Effector CD8-positive, alpha-beta T cell (primary cell): ENCODE measurements around the gene FXYD3.

Experiments
- DNase-seq: peaks from one replicate; lab custom pipeline; 2025; lab: John Stamatoyannopoulos, UW

Gene FXYD3

DNA sequence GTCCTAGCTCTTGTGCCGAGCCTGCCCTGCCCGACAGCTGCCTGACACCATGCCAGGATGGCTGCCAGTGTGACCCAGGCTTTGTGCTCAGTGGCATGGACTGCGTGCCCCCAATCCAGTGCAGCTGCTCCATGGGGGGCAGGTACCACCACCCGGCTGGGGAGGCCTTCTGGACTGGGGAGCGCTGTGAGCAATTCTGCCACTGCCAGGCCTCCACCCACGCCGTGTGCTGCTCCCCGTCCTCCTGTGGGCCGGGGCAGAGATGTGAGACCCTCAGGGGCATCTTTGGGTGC, 9.4 kb upstream of the FXYD3 start:
- DNase-seq = no peak

DNA sequence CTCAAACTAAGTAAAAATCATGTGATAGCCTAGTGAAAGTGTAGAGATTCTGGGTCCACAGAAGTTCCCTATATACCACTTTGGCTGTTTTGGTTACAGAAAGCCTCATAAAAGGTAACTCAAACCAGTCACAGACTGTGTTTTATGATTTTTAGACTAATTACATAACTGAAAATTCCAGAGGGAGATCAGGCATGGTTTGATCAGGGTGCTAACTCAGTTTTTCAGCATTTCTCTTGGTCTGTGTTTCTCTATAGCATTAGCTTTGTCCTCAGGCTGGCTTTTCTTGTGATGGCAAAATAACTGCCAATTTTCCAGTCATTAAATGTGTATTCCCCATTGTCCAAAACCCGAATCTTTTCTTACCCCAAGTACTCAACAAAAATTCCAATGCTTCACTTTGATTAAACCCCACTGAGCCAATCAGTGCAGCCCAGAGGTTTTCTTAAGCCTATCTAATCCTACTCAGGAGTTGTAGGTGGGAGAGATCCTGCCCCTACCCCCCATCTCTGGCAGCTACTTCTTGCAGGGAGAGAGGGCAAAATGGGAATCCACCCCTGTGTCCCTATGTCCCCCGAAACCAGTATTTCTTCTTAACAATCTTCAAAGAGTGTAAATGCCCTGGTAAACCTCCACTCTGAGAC, 8.6 kb upstream of the FXYD3 start:
- no peak for DNase-seq

DNA sequence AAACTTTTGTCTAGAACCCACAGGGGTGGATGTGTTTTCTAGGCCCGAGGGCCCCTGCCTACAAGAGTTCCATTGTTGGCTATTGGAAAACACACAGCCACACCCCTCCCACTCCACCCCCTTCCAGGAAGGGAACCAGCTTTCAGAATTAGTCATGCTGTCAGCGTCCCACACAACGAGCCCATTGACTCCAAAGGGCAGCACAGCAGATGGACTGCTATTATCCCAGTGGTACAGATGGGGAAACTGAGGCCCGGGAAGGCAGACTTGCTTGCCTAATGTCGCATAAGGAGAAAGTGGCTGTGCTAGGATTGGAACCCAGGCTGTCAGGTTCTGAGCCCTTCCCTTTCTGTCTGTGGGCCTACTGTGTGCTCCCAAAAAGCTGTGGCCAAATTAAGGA, 8.1 kb upstream of the FXYD3 start:
- no peak for DNase-seq

- no peak for DNase-seq
Observed at GRCh38 chr19:35108730-35109129, 6.9 kb upstream of the FXYD3 start.

GRCh38 chr19:35109395-35110112, 6.1 kb upstream of the FXYD3 start:
- DNase-seq = no peak

GRCh38 chr19:35110974-35111373, 4.6 kb upstream of the FXYD3 start:
- no peak for DNase-seq

DNA sequence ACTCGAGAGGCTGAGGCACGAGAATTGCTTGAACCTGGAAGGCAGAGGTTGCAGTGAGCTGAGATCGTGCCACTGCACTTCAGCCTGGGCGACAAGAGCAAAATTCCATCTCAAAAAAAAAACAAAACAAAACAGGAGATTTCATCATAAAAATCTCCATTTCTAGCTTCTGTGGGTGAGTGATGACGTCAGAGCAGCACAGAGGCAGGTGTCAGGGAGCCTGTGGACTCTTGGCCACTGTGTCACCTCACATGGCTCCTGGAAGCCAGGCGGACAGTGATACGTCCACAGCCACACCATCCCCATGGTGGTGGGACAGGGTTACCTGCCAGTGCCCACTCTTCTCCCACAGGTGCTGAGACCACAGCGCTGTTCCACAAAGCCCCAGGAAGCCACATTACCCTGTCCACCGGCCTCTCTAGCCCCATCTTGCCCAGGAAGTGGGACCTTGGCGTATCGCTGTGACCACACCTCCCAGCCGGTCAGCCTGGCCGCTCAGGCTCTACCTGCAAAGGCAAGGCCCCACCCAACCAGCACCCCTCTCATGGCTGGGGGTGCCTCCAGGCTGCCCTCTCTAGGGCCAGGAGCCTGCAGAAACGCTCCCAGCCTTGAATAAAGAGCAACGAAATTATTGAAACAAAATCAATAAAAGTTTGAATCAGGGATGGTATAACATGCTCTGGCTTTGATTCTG, 2.5 kb upstream of the FXYD3 start:
- DNase-seq = no peak

GRCh38 chr19:35114353-35115176, 1.1 kb upstream of the FXYD3 start:
- peak; percentile 61 for DNase-seq

DNA sequence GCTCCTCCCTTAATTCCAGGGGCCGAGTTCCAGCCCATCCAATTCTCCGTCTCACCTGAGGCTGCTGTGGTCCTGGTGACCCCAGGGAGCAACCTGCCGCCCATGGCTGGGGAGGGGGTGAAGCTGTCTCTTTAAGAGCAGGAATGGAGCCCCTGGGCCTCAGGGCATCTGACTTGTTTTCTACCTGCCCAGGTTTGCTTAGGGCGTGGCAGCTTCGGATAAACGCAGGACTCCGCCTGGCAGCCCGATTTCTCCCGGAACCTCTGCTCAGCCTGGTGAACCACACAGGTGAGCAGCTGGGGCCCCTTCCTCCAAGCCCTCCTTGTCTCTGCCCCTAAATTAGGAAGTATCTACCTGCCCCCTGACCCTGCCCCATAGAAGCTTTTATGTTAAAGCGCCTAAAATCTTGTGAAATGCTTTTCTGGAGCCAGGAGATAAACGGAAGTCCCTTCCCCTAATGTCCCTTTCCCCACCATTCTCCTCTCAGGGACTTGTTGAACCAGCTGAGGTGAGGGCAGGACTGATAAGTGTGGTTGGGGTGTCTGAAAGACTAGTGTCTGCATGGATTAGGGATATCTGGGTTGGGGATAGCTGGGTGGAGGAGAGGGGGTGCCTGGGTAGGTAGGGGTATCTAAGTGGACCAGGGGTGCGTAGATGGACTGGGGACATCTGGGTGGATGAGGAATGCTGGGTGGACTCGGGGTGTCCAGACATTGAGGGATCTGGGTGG, 614 bp downstream of the FXYD3 start:
- DNase-seq = no peak

DNA sequence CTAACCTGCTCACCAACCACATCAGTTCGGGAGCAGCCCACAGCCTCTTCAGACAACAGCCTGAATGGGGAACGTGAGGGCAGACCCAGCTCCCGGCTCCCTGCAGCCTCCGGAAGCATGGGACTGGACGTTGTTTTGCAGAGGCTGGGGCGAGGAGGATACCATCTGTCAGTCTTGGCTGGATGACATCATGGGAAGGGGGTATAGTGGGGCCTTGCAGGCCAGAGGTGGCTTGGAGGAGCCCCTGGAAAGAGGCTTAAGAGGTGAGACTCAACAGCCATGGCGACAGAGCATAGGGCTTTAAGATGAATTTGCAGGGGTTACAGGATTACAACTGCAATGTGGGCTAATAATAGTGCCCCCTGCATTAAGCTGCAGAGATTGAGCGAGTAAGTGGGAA, 1.5 kb downstream of the FXYD3 start:
- no peak for DNase-seq

GRCh38 chr19:35117799-35118198, 2.2 kb downstream of the FXYD3 start:
- DNase-seq = no peak

GRCh38 chr19:35118268-35119020, 2.8 kb downstream of the FXYD3 start:
- DNase-seq = no peak

DNA sequence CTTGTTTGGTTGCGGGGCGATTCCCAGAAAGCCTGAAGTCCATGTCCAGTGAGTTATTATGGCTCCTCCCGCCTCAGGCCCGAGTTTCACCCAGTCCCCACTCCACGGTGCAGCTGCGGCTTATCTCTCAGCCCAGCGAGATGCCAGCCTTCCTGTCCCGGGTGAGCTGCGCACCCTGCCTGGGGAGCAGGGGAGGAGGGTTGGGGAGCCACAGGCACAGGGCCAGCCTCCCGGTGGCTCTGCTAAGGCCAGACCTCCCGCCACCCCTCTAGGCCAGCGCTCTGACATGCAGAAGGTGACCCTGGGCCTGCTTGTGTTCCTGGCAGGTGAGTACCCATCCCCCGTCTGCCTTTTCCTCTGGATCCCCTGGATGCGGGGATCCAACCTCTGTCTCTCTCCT, 3.5 kb downstream of the FXYD3 start:
- no peak for DNase-seq

GRCh38 chr19:35119578-35120155, 4.0 kb downstream of the FXYD3 start:
- no peak for DNase-seq

GRCh38 chr19:35120492-35120891, 4.9 kb downstream of the FXYD3 start:
- no peak for DNase-seq

DNA sequence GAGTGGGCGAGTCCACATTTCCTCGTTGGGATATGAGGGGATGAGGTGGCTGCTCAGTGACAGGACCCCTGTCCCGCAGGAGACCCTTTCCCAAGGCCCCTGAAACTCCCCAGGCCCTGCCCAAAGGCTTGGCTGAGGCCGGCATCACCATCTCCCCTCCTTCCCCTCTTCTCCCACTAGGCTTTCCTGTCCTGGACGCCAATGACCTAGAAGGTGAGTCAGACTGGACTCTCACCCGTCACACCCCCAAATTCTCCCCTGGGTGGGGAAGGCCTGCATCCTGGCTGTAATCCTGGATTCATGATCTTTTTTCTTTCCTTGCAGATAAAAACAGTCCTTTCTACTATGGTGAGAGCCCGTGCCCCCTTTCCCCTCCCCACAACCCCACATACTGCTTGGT, 5.3 kb downstream of the FXYD3 start:
- no peak for DNase-seq

DNA sequence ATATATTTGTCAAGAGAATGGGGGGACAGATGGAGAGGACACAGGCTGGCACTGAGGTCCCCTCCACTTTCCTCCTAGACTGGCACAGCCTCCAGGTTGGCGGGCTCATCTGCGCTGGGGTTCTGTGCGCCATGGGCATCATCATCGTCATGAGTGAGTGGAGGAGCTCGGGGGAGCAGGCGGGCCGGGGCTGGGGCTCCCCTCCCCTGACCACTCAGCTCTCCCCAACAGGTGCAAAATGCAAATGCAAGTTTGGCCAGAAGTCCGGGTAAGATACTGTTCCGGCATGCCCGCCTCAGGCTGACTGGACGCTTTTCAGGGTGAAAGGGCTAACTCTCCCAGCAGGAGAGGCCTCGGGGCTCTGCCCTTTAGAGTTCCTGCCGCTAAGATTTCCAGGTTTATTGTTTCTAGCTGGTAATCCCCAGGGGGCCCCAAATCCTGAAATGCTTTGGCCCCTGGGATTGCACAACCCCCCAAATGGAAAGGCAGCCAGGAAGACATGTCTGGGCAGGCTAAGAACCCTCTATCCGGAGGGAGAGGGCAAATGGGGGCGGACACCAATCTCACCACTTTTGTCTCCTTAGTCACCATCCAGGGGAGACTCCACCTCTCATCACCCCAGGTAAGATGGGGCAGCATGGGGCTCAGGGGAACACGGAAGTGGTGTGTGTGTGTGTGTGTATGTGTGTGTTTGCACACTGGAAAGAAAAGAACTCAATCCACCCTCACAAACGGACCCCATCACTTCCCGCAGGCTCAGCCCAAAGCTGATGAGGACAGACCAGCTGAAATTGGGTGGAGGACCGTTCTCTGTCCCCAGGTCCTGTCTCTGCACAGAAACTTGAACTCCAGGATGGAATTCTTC, 7.3 kb downstream of the FXYD3 start:
- DNase-seq = no peak

- DNase-seq = no peak
Observed at GRCh38 chr19:35123573-35123972, 8.0 kb downstream of the FXYD3 start.

GRCh38 chr19:35124098-35125060, 8.8 kb downstream of the FXYD3 start:
- DNase-seq = peak; percentile 83
